Heart left ventricle (tissue), 16 donors: Measurements from ENCODE around the gene LCE1D. TPM values are rescaled to one million over a fixed set of nuclear protein-coding genes. Genes with fewer than 3 reads are reported as not detected.

Experiments
- ATAC-seq, 4 donors: fragments of 200-7000 bp; cut with Tn5 transposase; one replicate each; pipeline ENCODE4 v1.9.1; 2020 to 2022; ENCODE audit warnings: moderate library complexity in 4 of 4, mild to moderate bottlenecking in 3 of 4, moderate number of reproducible peaks in 1 of 4
- DNase-seq, 5 donors: peaks; one replicate each; pipeline ENCODE4 v3.0.0-alpha.2; 2020
- H3K27ac ChIP-seq, 12 donors: fragments of 200-600 bp; sonication (generic) in 4 of 12; one replicate each; pipeline versions ENCODE4 v1.5.0 to v1.8.0; 2016 to 2022; ENCODE audit warnings: mild to moderate bottlenecking in 2 of 12
- H3K27me3 ChIP-seq, 9 donors: fragments of 200-600 bp; sonication (generic) in 2 of 9; one replicate each; pipeline versions ENCODE4 v1.5.1 to v1.8.0; 2016 to 2022; ENCODE audit warnings: mild to moderate bottlenecking in 3 of 9
- H3K36me3 ChIP-seq, 9 donors: fragments of 200-600 bp; sonication (generic) in 2 of 9; one replicate each; pipeline versions ENCODE4 v1.5.0 to v1.8.0; 2018 to 2022; ENCODE audit warnings: mild to moderate bottlenecking in 2 of 9
- H3K4me1 ChIP-seq, 12 donors: fragments of 200-600 bp; sonication (generic) in 4 of 12; one replicate each; pipeline versions ENCODE4 v1.5.0 to v1.8.0; 2016 to 2022; ENCODE audit warnings: mild to moderate bottlenecking in 3 of 12
- H3K4me3 ChIP-seq, 12 donors: fragments of 200-600 bp; sonication (generic) in 4 of 12; one replicate each; pipeline versions ENCODE4 v1.5.0 to v1.8.0; 2017 to 2022; ENCODE audit warnings: mild to moderate bottlenecking in 9 of 12, moderate library complexity in 4 of 12
- H3K9me3 ChIP-seq, 12 donors: fragments of 200-600 bp; sonication (generic) in 4 of 12; one replicate each; pipeline versions ENCODE4 v1.5.0 to v1.8.0; 2016 to 2022; ENCODE audit warnings: mild to moderate bottlenecking in 1 of 12
- CTCF ChIP-seq, 12 donors: fragments of 200-600 bp; sonication (generic) in 4 of 12; IDR thresholded peaks; one replicate each; pipeline versions ENCODE4 v1.5.0 to v1.8.0; 2018 to 2022; ENCODE audit warnings: antibody characterized with exemption in 12 of 12, mild to moderate bottlenecking in 5 of 12
- POLR2A ChIP-seq, 2 donors: fragments of 450-650 bp; IDR thresholded peaks; one replicate each; pipeline ENCODE4 v1.6.1; 2017; ENCODE audit warnings: antibody characterized with exemption in 2 of 2, mild to moderate bottlenecking in 2 of 2, moderate library complexity in 2 of 2
- WGBS, 4 donors: extraction: QIAGEN DNeasy Blood & Tissue Kit in 2 of 4; methylation state at CpG; one replicate each; pipeline versions ENCODE4 v1.1.5 to v1.1.7; 2013 to 2018; 5-methylcytosine and 5-hydroxymethylcytosine counted together
- intact Hi-C, 10 donors: fragments of 100-400 bp; cut with DNase I; formaldehyde crosslinking; loops; one replicate each; pipeline versions ENCODE4 v1.11.1 to v1.14.2; 2022
- polyA plus RNA-seq, 2 donors: library from polyadenylated mRNA; stranded (reverse); fragments of 200-250 nt; gene quantifications; one replicate each; pipeline ENCODE4 v1.2.3, GENCODE V29; 2013
- total RNA-seq, 9 donors: library from RNA; depleted of rRNA in 2 of 9; stranded (reverse); fragments of >200 nt in 2 of 9; fragmentation: NEBNext Ultra II Directional in 3 of 9; extraction: Animal tissue kit (Norgen Biotek cat#: 25700) in 3 of 9; gene quantifications; one replicate each; pipeline versions ENCODE4 v1.1.0 to v1.2.4, GENCODE V29; 2016 to 2023
- donor health status: ischemic (EF 13 %, LVEDD 7.1; RV severe dilation, severe dysfunction).
- donor health status: healthy with polysubstance abuse.
- donor health status: DM: no; HTN: yes; CAD: no.
- donor health status: DM: no; HTN: no; CAD: no.
- donor health status: ischemic (EF 25% LVEDD 6.9; RV normal size, moderate dysfunction).
- donor health status: ischemic (EF 25% LVEDD 5.7; RV mildly dilated, moderate dysfunction).
- donor health status: healthy.
- donor health status: DM: yes; HTN: yes; CAD: no.
- donor health status: ischemic (EF 35%, LVEDD 5.7; RV mildly dilated, moderate dysfunction).
- donor health status: nonischemic (EF 11% LVEDD 7.7; RV severe dilation, severe dysfunction).
- donor health status: DM: yes; HTN: yes; CAD: no.
- donor health status: PGD.
- donor health status: ischemic (EF 29% LVEDD 5.4; RV normal size, mild dysfunction).
- donor health status: nonischemic (EF 23%, LVEDD 6.1; RV moderate dilation, normal function).

The LCE1D gene
- total and polyA plus RNA-seq, 11 donors = not detected

GRCh38 chr1:152774875-152775274, 21.6 kb upstream of the LCE1D start, which contains the start of gene LCE1F:
LCE1F (plus strand) TSS chr1:152775140; CDS start chr1:152776372, 1,232 bp downstream.
- H3K27me3 ChIP-seq = no peaks in the 10 kb centered on the region
- no peaks in the 10 kb centered on the region for H3K4me1 ChIP-seq
- no peak for TF ChIP-seq POLR2A (IDR thresholded peaks at IDR 0.05)
- TF ChIP-seq CTCF (IDR thresholded peaks at IDR 0.05) = no peak
- H3K9me3 ChIP-seq = peaks cover 0 to 5% (median 0%) of the 10 kb centered on the region in 12 donors
- intact Hi-C loops = no loop called here
- no peak for DNase-seq
- H3K4me3 ChIP-seq = no peak within 1 kb of the TSS
- ATAC-seq = no peak
- no peak within 1 kb of the TSS for H3K27ac ChIP-seq
- 57 to 65% (median 58%) methylated on average over 5 to 6 of the region's 6 CpGs for WGBS, 4 donors
- H3K36me3 ChIP-seq = no peaks in the 10 kb centered on the region

GRCh38 chr1:152776361-152776760, 20.2 kb upstream of the LCE1D start:
- ATAC-seq = no peak
- intact Hi-C loops = no loop called here
- Histone ChIP-seq H3K27me3 (no peaks in the 10 kb centered on the region), H3K27ac (no peak overlapping the region), H3K9me3 (peaks cover 0 to 5% (median 0%) of the 10 kb centered on the region in 12 donors), H3K4me3 (no peak overlapping the region), H3K36me3 (no peaks in the 10 kb centered on the region), H3K4me1 (no peaks in the 10 kb centered on the region)
- TF ChIP-seq POLR2A (IDR thresholded peaks at IDR 0.05) (no peak), CTCF (IDR thresholded peaks at IDR 0.05) (no peak)
- DNase-seq = no peak
- 60 to 76% (median 70%) methylated on average over 2 to 11 of the region's 11 CpGs for WGBS, 4 donors

GRCh38 chr1:152777510-152778137, 18.9 kb upstream of the LCE1D start:
- 39 to 58% (median 45%) methylated on average over 4 of the region's 4 CpGs for WGBS, 4 donors
- ATAC-seq = no peak
- Histone ChIP-seq H3K4me1 (no peaks in the 10 kb centered on the region), H3K4me3 (no peak overlapping the region), H3K27ac (no peak overlapping the region), H3K9me3 (peaks cover 0 to 5% (median 0%) of the 10 kb centered on the region in 12 donors), H3K27me3 (peaks cover 0 to 4% (median 0%) of the 10 kb centered on the region in 9 donors), H3K36me3 (no peaks in the 10 kb centered on the region)
- DNase-seq = no peak
- intact Hi-C loops = no loop called here
- no peak for TF ChIP-seq POLR2A (IDR thresholded peaks at IDR 0.05)
- no peak for TF ChIP-seq CTCF (IDR thresholded peaks at IDR 0.05)

- Histone ChIP-seq H3K4me3 (no peak overlapping the region), H3K27ac (no peak overlapping the region), H3K4me1 (no peaks in the 10 kb centered on the region), H3K27me3 (peaks cover 0 to 23% (median 0%) of the 10 kb centered on the region in 9 donors), H3K9me3 (no peaks in the 10 kb centered on the region), H3K36me3 (no peaks in the 10 kb centered on the region)
- DNase-seq (no peak), ATAC-seq (no peak)
- TF ChIP-seq POLR2A (IDR thresholded peaks at IDR 0.05) (no peak), CTCF (IDR thresholded peaks at IDR 0.05) (no peak)
- intact Hi-C loops = no loop called here
- WGBS, 4 donors = 45 to 60% (median 48%) methylated on average over 2 of the region's 2 CpGs
These were observed 13.4 kb upstream of the LCE1D start for GRCh38 chr1:152783095-152783494.
